DMS114 treated with DMSO at 0.1 percent for 48 hours (cell line): ENCODE measurements around the gene NFIX.

ENCODE experiments used
- DNase-seq: peaks from one replicate; lab custom pipeline; 2025; ENCODE audit not compliant: unreplicated experiment; lab: John Stamatoyannopoulos, UW

Gene NFIX

DNA sequence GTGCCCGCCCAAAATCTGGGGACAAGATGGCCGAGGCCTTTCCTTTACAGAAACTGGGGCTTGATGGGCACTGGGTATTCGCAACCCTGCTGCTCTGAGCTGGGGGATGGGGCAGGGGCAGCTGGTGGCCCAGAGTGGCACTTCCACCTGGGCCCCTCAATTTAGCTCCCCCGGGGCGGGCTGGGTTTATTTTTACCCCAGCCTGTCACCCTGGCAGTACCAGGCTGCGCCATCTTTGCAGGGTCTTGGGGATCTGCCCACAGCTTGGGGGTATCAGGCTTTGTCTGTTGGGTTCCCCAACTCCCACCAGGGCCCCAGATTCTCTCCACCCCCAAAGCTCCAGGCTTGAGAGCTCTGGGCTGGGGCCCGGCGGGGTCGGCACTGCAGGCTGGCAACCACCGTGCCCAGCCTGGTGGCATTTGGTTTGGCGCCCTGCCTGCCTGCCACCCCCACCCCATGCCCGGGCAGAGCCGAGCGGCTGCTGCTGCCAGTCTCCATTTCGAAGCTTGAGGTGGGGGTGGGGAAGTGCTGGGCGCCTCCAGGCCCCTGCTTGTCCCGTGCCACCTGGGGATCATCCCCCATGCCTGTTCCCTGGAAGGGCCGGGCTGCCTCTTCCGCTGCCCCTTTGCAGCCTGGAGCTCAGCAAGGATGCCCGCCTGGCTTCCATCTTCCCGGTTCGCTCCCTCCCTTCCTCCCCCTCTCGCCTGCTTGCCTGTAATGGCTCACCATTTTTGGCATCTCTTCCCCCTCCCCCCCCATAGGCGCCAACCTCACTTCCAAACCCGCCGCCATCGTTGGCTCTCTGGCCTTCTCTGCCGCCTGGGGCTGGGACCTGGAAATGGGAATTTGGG lies 11.4 kb downstream of the NFIX start:
- no peak for DNase-seq

- no peak for DNase-seq
These were observed 12.2 kb downstream of the NFIX start for GRCh38 chr19:13007292-13008045.

DNA sequence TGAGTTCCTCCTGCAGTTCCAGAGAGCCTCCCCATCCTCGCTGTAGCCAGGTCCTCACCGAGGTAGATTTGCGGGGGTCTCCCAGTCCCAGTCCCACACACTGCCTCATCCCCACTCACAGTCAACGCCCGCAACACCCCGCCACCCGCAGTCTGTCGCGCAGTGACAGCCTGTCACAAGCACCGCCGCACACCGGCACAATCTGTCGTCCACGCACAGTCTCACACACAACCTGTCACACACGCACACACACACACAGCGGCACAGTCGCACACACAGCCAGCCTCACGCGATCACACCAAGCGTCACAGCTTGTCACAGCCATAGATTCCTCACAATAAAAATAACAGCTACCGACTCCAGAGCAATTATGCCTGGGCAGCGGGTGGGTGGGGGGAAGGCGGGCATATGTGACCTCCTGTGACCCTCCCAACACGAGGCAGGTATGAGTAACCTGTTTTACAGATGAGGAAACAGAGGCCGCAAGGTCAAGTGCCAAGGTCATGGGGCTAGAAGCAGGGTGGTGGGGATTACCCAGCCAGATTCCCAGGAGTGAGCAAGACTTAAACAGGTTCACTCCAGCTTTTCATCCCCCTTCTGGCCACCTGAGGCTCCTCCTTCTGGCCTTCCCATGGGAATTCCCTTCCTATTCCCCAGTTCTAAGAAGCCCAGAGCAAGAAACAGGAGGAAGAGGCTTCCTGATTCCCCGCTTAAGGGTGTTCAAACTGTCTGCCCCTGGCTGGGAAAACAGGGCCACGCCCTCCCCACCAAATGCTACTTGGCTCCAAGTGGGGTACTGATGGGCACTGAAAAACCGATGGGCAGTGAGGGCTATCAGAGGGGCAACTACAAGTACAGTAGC lies 13.9 kb downstream of the NFIX start:
- no peak for DNase-seq

DNA sequence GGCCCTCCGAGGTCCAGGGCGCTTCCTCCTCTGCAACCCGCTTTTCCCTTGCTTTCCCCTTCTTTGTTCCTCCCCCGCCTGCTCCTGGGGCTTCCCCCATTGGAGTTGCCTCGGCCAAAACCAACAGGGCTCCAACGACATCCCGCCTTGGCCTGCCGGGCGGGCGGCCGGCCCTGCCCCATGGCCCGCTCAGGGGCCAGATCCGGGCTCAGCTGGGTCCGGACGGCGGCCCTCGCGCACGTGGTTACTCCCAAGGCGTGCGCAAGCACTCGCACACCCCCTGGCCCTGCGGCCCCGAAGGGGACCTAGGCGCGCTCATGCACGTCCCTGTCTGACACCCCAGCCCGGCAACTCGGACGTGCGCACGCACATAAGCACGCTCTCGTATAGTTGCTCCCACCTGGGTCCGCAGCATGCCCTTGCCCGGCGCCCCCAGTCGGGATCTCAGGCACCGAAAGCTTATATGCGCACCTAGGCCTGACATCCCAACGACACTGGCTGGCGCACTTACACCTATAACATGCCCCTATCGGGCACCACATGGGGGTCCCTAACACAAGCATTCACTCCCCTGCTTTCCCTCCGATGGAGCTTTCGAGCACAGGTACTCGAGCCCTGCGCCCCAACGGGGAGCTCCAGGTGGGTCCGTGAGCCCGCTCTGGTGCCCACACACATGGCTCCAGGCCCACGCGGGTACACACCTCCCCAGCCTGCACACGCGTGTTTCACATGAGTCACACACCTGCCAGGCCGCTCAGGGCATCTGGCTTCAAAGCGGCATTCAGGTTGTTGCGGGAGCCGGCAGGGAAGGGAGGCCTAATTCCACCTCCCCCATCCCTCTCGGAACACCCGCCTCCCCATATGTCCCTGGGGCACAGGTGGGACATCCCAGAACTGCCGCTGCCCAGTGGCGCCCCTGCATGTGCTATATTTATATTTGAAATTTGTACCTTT lies 15.0 kb downstream of the NFIX start:
- DNase-seq = no peak

GRCh38 chr19:13010992-13011652 lies 15.8 kb downstream of the NFIX start:
- DNase-seq = no peak

GRCh38 chr19:13011653-13012389 lies 16.5 kb downstream of the NFIX start:
- DNase-seq = no peak

- DNase-seq = no peak
These were observed 17.1 kb downstream of the NFIX start for GRCh38 chr19:13012390-13012689.

DNA sequence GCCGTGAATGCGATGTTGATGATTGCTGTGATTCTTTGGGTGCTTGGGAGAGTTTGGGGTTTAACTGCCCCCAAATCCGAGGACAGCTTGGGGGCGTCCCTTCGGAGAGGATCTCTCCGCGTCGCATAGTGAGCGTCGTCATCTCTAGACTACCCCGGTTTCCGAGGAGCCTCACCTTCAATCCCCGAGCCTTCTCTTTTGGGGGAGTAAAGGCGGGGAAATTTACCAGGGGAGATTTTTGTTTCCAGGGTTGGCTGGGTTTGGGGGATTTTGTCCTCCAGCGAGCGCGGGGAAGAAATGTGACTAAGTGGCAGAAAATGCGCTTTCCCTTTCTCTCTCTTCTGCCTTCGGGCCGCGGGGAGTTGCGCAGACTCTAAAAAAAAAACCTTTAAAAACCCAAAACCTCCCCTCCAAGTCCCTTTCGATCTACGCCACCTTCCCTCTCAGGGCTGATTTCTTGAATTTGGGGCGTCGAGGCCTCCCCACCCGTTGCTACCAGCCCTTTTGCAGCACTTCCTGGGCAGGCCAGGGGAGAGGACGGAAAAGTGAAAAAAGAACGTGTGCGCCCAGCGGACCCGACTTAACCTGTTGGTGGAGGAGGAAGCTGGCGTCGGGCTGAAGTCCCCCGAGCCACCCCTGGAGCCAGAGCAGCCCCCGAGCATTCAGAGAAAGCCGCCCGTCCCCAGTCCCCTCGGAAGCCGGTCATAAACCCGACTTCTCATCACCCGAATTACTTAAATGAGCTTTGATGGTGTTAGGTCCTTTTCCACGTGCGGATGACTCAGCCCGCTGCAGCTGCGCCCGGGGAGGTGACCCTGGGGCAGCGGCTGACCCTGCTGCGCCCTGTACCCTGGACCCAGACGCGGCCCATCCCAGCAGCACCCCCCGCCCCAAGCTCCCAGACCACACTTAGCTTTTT lies 17.7 kb downstream of the NFIX start:
- no peak for DNase-seq

GRCh38 chr19:13013649-13014048 lies 18.4 kb downstream of the NFIX start:
- DNase-seq = no peak

- no peak for DNase-seq
These were observed 19.0 kb downstream of the NFIX start for GRCh38 chr19:13014101-13014920.

DNA sequence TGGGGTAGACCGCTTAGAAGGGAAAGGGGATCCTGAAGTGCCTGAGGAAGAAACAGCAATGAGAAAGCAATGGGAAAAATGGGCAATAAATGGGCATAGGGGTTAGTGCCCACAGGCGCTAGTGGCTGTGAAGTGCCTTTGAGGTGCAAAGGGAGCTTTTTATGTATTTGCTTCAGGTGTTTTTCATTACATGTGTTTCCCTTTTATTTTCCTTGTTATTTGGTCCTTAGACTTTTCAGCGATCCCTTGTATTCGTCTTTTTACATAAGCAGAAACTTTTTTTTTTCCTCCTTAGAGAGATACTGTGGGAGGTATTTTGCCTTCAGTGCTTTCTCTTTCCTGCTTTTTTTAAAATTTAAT lies 19.6 kb downstream of the NFIX start:
- no peak for DNase-seq

GRCh38 chr19:13015361-13016223 lies 20.3 kb downstream of the NFIX start:
- no peak for DNase-seq

GRCh38 chr19:13016245-13016627 lies 21.0 kb downstream of the NFIX start:
- no peak for DNase-seq

GRCh38 chr19:13016628-13017305 lies 21.5 kb downstream of the NFIX start:
- DNase-seq = no peak

- DNase-seq = no peak
These were observed 22.2 kb downstream of the NFIX start for GRCh38 chr19:13017306-13018034.
